Amygdala (tissue), 56 donors: Measurements from ENCODE around the gene IGSF9B.

Experiments used
- DNase-seq, 56 donors: peaks; one replicate each; lab custom pipeline; 2025; lab: John Stamatoyannopoulos, UW

IGSF9B gene

GRCh38 chr11:133961890-133962289, 5.1 kb upstream of the IGSF9B start:
- DNase-seq = no peak

GRCh38 chr11:133957900-133958299, 1.1 kb upstream of the IGSF9B start:
- DNase-seq = no peak

GRCh38 chr11:133955945-133956421, 785 bp downstream of the IGSF9B start:
- DNase-seq = no peak

- DNase-seq = peak in 10 of 56 donors; percentile 11 to 54 (median 37)
Observed at GRCh38 chr11:133955081-133955891, 1.5 kb downstream of the IGSF9B start.

- no peak for DNase-seq
Observed at GRCh38 chr11:133953999-133954398, 2.8 kb downstream of the IGSF9B start.

GRCh38 chr11:133953547-133953946, 3.2 kb downstream of the IGSF9B start:
- DNase-seq = no peak

GRCh38 chr11:133952199-133953190, 4.3 kb downstream of the IGSF9B start:
- no peak for DNase-seq

- peak in 5 of 56 donors; percentile 22 to 59 (median 39) for DNase-seq
Observed at GRCh38 chr11:133951327-133952198, 5.2 kb downstream of the IGSF9B start.

GRCh38 chr11:133950874-133951326, 5.9 kb downstream of the IGSF9B start:
- DNase-seq = peak in 2 of 56 donors; percentile 28 to 32

GRCh38 chr11:133950421-133950820, 6.3 kb downstream of the IGSF9B start:
- DNase-seq = no peak

GRCh38 chr11:133949129-133949528, 7.6 kb downstream of the IGSF9B start:
- DNase-seq = no peak

GRCh38 chr11:133948711-133949110, 8.1 kb downstream of the IGSF9B start:
- DNase-seq = no peak

GRCh38 chr11:133947321-133947756, 9.4 kb downstream of the IGSF9B start:
- DNase-seq = peak in 17 of 56 donors; percentile 7 to 58 (median 41)

GRCh38 chr11:133946541-133947318, 10.0 kb downstream of the IGSF9B start:
- peak in 10 of 56 donors; percentile 22 to 61 (median 34) for DNase-seq

GRCh38 chr11:133946051-133946450, 10.7 kb downstream of the IGSF9B start:
- no peak for DNase-seq

- peak in 2 of 56 donors; percentile 23 to 33 for DNase-seq
Observed at GRCh38 chr11:133945087-133945974, 11.4 kb downstream of the IGSF9B start.

GRCh38 chr11:133943950-133944698, 12.6 kb downstream of the IGSF9B start:
- DNase-seq = no peak
